Choroid plexus epithelial cell (primary cell): ENCODE measurements around the gene IHH.

Experiments used
- DNase-seq: peaks from one replicate; pipeline ENCODE4 v3.0.0-alpha.2; 2010; ENCODE audit warnings: low read depth
- H3K4me3 ChIP-seq: 2 replicates; pipeline ENCODE4 v1.5.1; 2011; ENCODE audit warnings: low read depth, mild to moderate bottlenecking, control low read depth, low read length, moderate library complexity
- TF ChIP-seq, protein P1 (sequence below): conservative IDR thresholded peaks from 2 replicates; pipeline ENCODE4 v1.5.1; 2011; ENCODE audit warnings: low read depth, mild to moderate bottlenecking, control low read depth, inconsistent platforms, low read length, moderate library complexity

The IHH gene

DNA sequence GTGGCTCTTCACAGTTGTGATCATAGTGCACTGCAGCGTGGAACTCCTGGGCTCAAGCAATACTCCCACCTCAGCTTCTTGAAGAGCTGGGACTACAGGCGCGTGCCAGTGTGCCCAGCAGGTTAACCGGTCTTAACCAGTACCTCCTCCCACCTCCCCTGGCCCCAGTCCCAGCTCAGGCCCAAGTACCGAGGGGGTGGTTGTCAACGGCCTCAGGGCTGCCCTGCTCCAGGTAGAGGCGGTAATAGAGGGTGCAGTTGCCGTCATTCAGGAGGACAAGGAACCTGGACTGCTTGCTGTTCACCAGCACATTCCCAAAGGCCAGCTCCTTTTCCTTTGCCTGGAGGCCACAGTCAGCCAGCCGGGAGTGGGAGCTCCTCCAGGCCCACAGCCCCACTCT, 39.1 kb downstream of the IHH start:
- no peak for DNase-seq
- no peak overlapping the region for H3K4me3 ChIP-seq
- TF ChIP-seq, protein P1, sequence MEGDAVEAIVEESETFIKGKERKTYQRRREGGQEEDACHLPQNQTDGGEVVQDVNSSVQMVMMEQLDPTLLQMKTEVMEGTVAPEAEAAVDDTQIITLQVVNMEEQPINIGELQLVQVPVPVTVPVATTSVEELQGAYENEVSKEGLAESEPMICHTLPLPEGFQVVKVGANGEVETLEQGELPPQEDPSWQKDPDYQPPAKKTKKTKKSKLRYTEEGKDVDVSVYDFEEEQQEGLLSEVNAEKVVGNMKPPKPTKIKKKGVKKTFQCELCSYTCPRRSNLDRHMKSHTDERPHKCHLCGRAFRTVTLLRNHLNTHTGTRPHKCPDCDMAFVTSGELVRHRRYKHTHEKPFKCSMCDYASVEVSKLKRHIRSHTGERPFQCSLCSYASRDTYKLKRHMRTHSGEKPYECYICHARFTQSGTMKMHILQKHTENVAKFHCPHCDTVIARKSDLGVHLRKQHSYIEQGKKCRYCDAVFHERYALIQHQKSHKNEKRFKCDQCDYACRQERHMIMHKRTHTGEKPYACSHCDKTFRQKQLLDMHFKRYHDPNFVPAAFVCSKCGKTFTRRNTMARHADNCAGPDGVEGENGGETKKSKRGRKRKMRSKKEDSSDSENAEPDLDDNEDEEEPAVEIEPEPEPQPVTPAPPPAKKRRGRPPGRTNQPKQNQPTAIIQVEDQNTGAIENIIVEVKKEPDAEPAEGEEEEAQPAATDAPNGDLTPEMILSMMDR, result no peak

- no peak overlapping the region for H3K4me3 ChIP-seq
- TF ChIP-seq, protein P1, result no peak
- DNase-seq, result peak; percentile 9
Observed at GRCh38 chr2:219020604-219021365, 39.9 kb downstream of the IHH start.

DNA sequence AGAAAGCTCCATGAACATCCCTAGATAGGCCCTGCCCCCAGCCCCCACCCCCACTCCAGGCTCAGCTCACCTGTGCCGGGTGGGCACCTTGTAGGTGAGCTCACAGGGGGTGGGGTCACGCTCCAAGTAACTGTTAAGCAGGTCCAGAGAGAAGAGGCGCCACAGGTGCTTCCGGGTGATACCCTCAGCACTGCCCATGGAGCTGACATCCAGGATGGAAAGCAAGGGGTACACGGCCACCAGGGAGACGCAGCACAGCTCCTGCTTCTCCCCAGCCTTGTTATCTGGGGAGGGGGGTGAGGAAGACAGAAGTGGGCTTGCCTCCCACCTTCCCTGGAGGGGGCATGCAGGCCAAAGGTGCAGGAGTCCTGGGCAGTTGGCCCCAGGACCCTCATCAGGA, 41.3 kb downstream of the IHH start:
- no peak for DNase-seq
- H3K4me3 ChIP-seq, result no peak overlapping the region
- TF ChIP-seq, protein P1, result no peak

DNA sequence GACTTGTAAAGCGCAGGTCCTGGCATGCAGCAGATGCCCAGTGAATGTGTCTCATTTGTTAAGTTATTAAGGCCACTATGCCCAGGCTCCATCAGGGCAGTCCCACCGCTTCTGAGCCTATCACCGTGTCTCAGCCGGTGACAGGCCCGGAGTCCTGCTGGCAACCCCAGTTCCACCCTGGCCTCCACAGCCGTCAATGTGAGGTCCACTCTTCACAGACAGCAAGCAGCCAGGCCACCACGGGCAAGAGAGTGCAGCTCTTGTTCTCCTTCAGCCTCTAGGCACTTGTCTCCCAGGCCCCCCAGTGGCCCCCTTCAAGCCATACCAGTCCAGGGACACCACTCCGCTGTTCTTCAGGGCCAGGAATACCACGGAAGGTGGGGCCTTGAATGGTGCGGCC, 42.0 kb downstream of the IHH start:
- DNase-seq, result no peak
- H3K4me3 ChIP-seq, result no peak overlapping the region
- TF ChIP-seq, protein P1, result no peak

DNA sequence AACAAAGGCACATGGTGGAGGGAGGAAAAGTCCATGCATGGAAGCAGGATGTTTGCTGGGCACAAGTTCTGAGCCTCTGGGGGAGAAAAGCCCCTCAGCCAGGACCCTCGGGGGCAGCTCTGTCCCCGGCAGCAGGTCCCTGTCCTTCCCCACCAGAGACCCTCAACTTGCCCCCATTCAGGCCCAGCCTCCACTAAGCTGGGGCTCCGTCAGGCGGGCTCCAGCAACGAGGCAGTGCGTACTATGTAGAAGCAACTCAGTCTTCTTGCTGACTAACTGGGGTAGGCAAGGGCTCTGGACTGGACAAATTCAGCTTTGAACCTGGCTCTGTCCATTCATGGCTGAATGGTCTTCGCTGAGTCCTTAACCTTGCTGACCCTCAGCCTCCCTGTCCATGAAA, 42.4 kb downstream of the IHH start:
- no peak overlapping the region for H3K4me3 ChIP-seq
- TF ChIP-seq, protein P1, result no peak
- no peak for DNase-seq

GRCh38 chr2:219017201-219017931, 43.4 kb downstream of the IHH start:
- TF ChIP-seq, protein P1, result no peak
- DNase-seq, result no peak

More at GRCh38 chr2:219017201-219017931, 43.4 kb downstream of the IHH start:
- H3K4me3 ChIP-seq, result no peak overlapping the region
